CD4-positive, alpha-beta T cell treated with Interferon alpha-2 for 1 hour (primary cell): Measurements from ENCODE around the gene HYCC1.

Experiments used
- DNase-seq, 2 donors: peaks; one replicate each; pipeline ENCODE4 v3.0.0-alpha.2; 2020 to 2022

Gene HYCC1

GRCh38 chr7:23016345-23017253 lies 2.7 kb upstream of the HYCC1 start:
- DNase-seq: no peak

- no peak for DNase-seq
These were observed 751 bp upstream of the HYCC1 start for GRCh38 chr7:23014681-23015080.

GRCh38 chr7:23012908-23013714 lies 819 bp downstream of the HYCC1 start:
- no peak for DNase-seq

- DNase-seq: no peak
These were observed 1.7 kb downstream of the HYCC1 start for GRCh38 chr7:23012186-23012585.

GRCh38 chr7:23011222-23011924 lies 2.6 kb downstream of the HYCC1 start:
- no peak for DNase-seq

- no peak for DNase-seq
These were observed 4.6 kb downstream of the HYCC1 start for GRCh38 chr7:23009303-23009702.

- DNase-seq: no peak
These were observed 9.7 kb downstream of the HYCC1 start for GRCh38 chr7:23004247-23004520.

- DNase-seq: no peak
These were observed 10.3 kb downstream of the HYCC1 start for GRCh38 chr7:23003505-23004246.

- no peak for DNase-seq
These were observed 11.2 kb downstream of the HYCC1 start for GRCh38 chr7:23002698-23003097.

- DNase-seq: no peak
These were observed 12.3 kb downstream of the HYCC1 start for GRCh38 chr7:23001610-23002009.

GRCh38 chr7:23000597-23001360 lies 13.2 kb downstream of the HYCC1 start:
- DNase-seq: no peak

- DNase-seq: no peak
These were observed 15.4 kb downstream of the HYCC1 start for GRCh38 chr7:22998519-22998896.

GRCh38 chr7:22997871-22998518 lies 15.9 kb downstream of the HYCC1 start:
- DNase-seq: no peak

- DNase-seq: no peak
These were observed 17.5 kb downstream of the HYCC1 start for GRCh38 chr7:22996470-22996869.

GRCh38 chr7:22995011-22995410 lies 18.9 kb downstream of the HYCC1 start:
- DNase-seq: no peak

- no peak for DNase-seq
These were observed 20.8 kb downstream of the HYCC1 start for GRCh38 chr7:22992874-22993840.

- DNase-seq: no peak
These were observed 23.4 kb downstream of the HYCC1 start for GRCh38 chr7:22990588-22990949.

GRCh38 chr7:22989643-22990587 lies 24.0 kb downstream of the HYCC1 start:
- no peak for DNase-seq

GRCh38 chr7:22985436-22985835 lies 28.5 kb downstream of the HYCC1 start:
- DNase-seq: no peak
